NCI-H526 treated with DMSO at 0.1 percent for 48 hours (cell line): ENCODE measurements around the gene ZNF583.

Source experiments
- DNase-seq: peaks from one replicate; lab custom pipeline; 2025; lab: John Stamatoyannopoulos, UW

ZNF583 gene

DNA sequence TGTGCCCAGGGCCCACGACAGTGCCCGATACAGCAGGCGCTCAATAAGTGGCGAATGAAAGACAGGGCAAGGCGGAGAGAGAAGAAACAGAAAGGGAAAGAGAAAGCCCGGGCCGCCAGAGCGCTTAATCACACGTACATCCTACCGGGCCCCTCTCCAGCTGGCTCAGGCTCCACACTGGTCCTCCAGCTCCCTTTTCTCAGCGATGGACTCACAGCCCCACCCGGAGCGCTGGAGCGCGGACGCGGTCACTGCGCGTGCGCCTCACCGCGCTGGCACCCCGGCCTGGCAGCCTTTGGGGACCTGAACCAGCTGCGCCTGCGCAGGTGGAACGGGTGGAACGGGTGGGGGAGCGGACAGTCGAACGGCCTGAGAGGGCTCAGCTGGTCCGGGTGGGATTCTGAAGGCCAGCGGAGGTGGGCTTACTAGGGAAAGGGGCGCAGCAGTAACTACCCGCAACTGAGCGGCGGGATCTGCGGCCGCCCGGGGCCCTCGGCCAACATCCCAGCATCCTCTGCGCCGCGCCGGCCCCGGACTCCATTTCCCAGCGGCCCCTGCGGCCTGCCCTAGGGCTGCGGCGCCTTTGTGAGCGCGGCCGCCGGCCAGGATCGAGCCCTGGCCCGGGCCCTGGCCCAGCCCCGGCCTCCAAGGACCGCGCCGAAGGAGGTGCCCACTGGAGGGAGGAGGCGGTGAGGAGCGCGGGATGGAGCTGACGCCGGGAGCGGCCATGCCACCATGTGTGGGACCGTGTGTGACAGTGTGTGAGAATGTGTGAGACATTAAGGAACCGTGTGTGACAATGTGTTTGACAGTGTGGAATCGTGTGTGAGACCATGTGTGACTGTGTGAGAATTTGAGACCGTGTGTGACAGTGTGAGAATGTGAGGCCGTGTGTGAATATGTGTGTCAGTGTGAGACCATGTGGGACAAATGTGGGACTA, at the start of gene ZNF583:
Gene ZNF583 (plus strand): TSS at position 569 of the 941 bp plus-strand sequence. CDS start 2,783 bp downstream, outside the sequence.
- peak; percentile 89 for DNase-seq

- DNase-seq = no peak
These were observed 48.6 kb upstream of the ZNF583 start for GRCh38 chr19:56355517-56355916.

GRCh38 chr19:56356944-56357343, 47.2 kb upstream of the ZNF583 start:
- no peak for DNase-seq

- DNase-seq = no peak
These were observed 43.3 kb upstream of the ZNF583 start for GRCh38 chr19:56360841-56361240.

- peak; percentile 95 for DNase-seq
These were observed 36.1 kb upstream of the ZNF583 start for GRCh38 chr19:56367829-56368711.

- DNase-seq = no peak
These were observed 34.1 kb upstream of the ZNF583 start for GRCh38 chr19:56369886-56370676.

GRCh38 chr19:56372281-56372680, 31.9 kb upstream of the ZNF583 start:
- no peak for DNase-seq

DNA sequence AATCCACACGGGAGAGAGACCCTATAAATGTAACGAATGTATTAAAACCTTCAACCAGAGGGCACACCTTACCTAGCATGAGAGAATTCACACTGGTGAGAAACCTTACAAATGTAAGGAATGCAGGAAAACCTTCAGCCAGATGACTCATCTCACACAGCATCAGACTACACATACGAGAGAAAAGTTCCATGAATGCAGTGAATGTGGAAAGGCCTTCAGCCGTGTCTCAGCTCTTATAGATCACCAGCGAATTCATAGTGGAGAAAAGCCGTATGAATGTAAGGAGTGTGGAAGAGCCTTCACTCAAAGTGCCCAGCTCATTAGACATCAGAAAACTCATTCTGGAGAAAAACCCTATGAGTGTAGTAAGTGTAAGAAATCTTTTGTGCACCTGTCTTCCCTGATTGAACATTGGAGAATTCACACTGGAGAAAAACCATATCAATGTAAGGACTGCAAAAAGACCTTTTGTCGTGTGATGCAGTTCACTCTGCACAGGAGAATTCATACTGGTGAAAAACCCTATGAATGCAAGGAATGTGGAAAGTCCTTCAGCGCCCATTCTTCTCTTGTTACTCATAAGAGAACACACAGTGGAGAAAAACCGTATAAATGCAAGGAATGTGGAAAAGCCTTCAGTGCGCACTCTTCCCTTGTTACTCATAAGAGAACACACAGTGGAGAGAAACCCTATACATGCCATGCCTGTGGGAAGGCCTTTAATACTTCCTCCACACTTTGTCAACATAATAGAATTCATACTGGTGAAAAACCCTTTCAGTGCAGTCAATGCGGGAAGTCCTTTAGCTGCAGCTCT, 26.8 kb upstream of the ZNF583 start:
- DNase-seq = no peak

DNA sequence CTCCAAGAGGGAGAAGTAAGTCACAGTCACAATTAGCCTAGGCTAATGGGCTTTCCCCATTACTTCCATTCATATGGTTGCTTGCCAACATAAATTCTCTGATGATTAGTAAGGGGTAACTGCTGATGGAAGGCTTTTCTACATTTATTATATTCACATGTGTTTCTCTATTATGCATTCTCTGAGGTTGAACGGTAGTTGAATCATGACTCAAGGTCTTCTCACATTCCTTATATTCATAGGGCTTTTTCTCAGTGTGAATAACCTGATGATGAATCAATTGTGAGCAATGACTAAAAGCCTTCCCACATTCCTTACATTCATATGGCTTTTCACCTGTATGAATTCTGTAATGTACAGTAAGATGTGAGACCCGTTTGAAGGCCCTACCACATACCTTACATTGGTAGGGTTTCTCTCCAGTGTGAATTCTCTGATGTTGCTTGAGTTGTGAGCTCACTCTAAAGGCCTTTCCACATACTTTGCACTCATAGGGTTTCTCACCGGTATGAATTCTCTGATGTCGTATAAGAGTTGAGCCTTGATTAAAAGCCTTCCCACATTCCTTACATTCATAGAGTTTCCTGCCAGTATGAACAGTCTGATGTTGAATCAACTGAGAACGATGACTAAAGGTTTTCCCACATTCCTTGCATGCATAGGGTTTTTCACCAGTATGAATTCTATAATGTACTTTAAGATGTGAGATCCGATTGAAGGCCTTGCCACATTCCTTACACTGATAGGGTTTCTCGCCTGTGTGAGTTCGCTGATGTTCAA, 20.1 kb upstream of the ZNF583 start:
- DNase-seq = no peak

DNA sequence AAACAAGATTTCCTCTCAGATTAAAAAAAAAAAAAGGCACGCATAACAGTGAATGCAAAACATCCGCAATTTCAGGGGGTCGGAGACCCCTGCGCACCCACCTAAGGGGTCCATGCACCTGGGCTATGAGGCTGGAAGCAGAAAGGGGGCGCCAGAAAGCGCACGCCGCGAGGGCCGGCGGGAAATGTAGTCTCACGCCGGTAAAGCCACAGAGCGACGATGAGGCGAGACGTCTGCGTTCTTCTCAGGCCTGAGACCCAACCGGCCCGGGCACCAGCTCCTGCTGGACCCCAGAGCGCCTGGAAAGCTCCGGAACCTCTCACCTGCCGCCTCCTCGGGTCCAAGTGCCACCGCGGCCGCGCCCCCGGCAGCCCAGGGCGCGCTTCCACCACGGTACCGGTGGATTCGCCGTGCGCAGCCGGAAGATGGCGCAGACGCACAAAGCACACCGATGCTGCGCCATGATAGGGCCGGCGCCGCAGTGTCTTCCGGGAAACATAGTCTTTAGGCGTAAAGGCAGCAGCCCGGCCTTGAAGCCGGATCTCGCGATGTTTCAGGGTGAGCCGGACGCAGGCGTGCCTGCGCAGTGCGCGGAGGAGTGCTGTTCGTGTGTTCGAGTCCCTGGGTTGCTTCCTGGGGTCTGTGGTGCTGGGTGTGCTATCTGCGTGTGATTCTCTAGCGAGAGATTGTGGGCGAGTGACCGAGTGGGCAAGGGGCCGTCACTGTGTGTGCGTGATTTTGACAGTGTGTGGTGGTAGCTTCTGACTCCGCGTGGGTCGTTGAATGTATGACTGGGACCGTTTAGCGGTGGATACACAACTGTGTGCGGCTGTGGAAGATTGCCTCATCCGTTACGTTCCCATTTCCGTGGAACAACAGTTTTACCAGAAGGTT, 10.8 kb upstream of the ZNF583 start, which contains the start of gene ZNF582:
Gene ZNF582 (minus strand): TSS at position 416 of the 894 bp plus-strand sequence. CDS start 1,782 bp downstream, outside the sequence.
- DNase-seq = peak; percentile 77

GRCh38 chr19:56398809-56399208, 5.3 kb upstream of the ZNF583 start:
- DNase-seq = no peak

DNA sequence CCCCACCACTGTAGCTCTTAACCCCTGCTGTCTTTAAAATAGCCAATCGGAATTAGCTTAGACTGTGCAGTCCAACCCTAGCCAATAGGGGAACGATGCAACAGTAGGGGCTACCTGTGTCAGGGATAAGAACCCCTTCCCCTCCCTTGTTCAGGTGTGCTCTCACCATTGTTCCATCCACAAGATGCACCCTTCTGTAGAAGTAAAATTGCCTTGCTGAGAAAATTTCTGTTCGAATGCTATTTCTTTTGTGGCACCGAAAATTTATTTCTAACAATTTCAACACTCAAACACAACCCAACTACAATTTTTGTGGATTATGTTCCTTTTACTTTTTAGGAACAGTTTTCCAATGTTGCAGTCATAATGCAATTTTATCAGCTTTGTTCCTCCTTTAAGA, 3.6 kb upstream of the ZNF583 start:
- DNase-seq = no peak

GRCh38 chr19:56403261-56403660, 871 bp upstream of the ZNF583 start:
- DNase-seq = no peak

DNA sequence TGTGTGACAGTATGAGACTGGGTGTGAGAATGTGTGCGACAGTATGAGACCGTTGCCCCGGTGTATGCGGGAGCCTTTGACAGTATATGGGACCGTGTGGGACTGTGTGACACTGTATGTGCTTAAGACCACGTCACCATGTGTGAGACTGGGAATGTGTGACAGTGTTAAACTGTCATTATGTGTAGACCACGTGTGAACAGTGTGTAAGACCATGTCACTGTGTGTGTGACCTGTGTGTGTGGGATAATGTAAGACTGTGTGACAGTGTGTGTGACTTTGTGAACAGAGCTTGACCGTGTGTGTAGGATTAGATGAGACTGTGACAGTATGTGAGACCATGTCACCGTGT, 549 bp downstream of the ZNF583 start:
- DNase-seq = no peak

DNA sequence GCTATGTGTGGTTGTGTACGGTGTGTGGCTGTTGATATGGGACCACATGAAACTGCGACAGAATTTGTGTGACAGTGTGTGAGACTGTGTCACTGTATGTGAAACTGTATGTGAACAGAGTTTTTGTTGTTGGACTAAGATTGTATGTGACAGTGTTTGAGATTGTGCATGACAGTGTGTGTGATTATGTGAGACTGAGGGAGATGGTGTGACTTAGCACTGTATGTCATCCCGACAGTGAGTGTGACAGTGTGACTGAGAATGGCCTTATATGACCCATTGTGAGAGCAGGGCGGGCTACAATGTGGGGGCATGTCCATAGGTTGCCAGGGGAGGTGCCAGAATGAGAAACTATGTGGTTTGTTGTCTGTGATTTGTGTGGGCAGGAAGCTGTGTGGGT, 930 bp downstream of the ZNF583 start:
- no peak for DNase-seq

DNA sequence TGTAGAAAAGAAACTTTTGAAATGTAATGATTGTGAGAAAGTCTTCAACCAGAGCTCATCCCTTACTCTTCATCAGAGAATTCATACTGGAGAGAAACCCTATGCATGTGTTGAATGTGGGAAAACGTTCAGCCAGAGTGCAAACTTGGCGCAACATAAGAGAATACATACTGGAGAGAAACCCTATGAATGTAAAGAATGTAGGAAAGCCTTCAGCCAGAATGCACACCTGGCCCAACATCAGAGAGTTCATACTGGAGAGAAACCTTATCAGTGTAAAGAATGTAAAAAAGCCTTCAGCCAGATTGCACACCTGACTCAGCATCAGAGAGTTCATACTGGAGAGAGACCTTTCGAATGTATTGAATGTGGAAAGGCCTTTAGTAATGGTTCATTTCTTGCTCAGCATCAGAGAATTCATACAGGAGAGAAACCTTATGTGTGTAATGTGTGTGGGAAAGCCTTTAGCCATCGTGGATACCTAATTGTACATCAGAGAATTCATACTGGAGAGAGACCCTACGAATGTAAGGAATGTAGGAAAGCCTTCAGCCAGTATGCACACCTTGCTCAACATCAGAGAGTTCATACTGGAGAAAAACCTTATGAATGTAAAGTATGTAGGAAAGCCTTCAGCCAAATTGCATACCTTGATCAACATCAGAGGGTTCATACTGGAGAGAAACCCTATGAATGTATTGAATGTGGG, 19.3 kb downstream of the ZNF583 start:
- DNase-seq = no peak

DNA sequence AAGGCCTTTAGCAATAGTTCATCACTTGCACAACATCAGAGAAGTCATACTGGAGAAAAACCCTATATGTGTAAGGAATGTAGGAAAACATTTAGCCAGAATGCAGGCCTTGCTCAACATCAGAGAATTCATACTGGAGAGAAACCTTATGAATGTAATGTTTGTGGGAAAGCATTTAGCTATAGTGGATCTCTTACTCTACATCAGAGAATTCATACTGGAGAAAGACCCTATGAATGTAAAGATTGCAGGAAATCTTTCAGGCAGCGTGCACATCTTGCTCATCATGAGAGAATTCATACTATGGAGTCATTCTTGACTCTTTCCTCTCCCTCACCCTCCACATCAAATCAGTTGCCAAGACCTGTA, 19.8 kb downstream of the ZNF583 start:
- DNase-seq = no peak

DNA sequence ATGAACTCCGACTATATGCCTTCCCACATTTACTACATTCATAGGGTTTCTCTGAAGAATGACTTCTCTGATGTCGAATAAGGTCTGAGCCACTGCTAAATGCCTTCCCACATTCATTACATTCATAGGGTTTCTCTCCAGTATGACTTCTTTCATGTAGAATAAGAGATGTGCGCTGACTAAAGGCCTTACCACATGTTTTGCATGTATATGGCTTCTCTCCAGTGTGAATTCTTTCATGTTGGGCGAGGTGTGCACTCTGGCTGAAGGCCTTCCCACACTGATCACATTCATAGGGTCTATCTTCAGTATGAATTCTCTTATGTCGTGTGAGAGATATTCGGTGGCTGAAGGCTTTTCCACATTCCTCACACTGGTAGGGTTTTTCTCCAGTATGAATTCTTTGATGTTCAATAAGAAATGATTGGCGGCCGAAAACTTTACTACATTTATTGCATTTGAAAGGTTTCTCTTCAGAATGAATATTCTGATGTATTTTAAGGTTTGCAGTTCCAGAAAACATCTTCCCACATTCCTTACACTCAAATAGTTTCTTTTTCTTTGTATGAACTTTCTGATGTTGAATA, 37.2 kb downstream of the ZNF583 start:
- DNase-seq = no peak
